Neuron (in vitro differentiated cells): ENCODE data around the gene GABRR2.

Source experiments
- H2AFZ ChIP-seq: one replicate; pipeline ENCODE4 v1.6.1; 2013; ENCODE audit warnings: low read depth, mild to moderate bottlenecking, inconsistent platforms, low read length, moderate library complexity
- H3K27me3 ChIP-seq: one replicate; pipeline ENCODE4 v1.6.1; 2013; ENCODE audit warnings: low read length; ENCODE audit not compliant: insufficient read depth
- H3K36me3 ChIP-seq: one replicate; pipeline ENCODE4 v1.6.1; 2013; ENCODE audit warnings: low read length; ENCODE audit not compliant: insufficient read depth
- H3K4me1 ChIP-seq: one replicate; pipeline ENCODE4 v1.6.1; 2013; ENCODE audit warnings: low read length; ENCODE audit not compliant: insufficient read depth
- H3K4me3 ChIP-seq: 2 replicates; pipeline ENCODE4 v1.5.1; 2013; ENCODE audit warnings: mild to moderate bottlenecking, low read length, moderate library complexity
- H3K9me3 ChIP-seq: one replicate; pipeline ENCODE4 v1.6.1; 2013; ENCODE audit warnings: low read length

Gene GABRR2

DNA sequence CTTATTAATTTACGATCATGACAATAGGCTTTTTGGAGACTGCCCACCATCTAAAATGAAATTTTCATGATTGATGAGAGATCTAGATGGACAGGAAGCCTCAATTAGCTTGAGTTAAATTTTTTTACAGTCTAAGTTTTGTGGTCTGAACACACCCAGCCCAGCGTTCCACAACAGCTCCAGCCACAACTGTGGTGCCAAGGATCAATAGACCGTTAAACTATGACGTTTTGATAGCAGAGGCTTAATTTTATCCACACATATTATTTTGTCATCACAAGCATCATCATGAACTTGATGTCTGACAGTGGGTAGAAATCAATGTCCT is 92.4 kb downstream of the GABRR2 start:
- Histone ChIP-seq H3K27me3 (no peaks in the 10 kb centered on the region), H3K4me1 (no peaks in the 10 kb centered on the region), H3K36me3 (no peaks in the 10 kb centered on the region), H3K4me3 (no peak overlapping the region), H2AFZ (no peak overlapping the region), H3K9me3 (no peaks in the 10 kb centered on the region)

DNA sequence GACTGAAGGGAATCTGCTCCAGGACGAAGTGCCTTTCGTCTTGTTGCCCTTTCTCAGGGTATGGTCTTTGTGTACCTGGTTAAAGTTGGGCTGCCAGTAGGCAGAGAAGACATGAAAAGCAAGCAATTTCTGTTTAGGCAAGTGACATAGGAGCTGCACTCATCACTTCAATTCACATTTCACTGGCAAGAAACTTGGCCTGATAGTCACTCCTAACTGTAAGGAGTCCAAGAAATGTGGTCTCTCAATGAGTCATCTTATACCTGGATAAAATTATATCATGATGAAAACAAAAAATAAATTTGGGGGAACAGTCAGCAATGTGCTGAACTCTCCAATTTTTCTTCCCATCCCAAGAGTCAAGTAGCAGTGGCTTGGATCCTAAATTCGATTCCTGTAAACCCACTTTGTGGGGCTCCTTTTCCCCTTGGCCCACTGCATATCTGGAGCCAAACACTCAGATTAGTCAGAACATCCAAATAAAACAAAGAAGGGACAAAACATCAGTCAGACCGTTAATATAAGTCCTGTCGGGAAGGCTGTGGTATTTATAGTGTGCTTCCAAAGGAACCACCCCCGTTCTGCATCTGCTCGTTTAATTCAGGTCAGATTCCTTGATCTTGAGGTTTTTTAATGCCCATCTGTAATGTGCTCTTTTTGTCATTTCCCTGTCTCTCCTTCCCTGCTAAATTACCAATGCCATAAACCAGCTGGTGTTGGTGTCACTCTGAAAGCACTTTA is 93.0 kb downstream of the GABRR2 start:
- Histone ChIP-seq H3K9me3 (no peaks in the 10 kb centered on the region), H3K4me3 (no peak overlapping the region)

DNA sequence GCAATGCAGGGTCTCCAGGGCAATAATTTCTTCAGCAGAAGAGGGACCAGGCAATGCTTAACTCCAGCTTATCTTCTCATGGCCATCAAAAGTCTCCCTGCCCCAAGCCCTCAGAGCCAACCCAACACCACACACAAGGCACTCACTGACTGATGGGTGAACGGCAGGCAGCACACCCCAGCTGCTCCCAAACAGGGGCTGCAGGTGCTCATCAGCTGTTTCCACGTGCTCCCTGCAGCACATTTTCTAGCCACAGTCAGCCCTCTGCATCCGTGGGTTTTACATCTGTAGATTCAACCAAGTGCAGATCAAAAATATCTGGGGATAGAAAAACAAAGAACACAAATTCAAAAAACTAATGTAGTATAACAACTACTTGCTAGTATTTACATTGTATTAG is 94.0 kb downstream of the GABRR2 start:
- no peak overlapping the region for H3K4me3 ChIP-seq
- no peaks in the 10 kb centered on the region for H3K9me3 ChIP-seq
- no peak overlapping the region for H2AFZ ChIP-seq
- H3K27me3 ChIP-seq: no peaks in the 10 kb centered on the region
- H3K4me1 ChIP-seq: no peaks in the 10 kb centered on the region
- no peaks in the 10 kb centered on the region for H3K36me3 ChIP-seq

More for the DNA sequence above, 93.0 kb downstream of the GABRR2 start:
- no peak overlapping the region for H2AFZ ChIP-seq
- H3K36me3 ChIP-seq: no peaks in the 10 kb centered on the region
- no peaks in the 10 kb centered on the region for H3K27me3 ChIP-seq
- no peaks in the 10 kb centered on the region for H3K4me1 ChIP-seq

DNA sequence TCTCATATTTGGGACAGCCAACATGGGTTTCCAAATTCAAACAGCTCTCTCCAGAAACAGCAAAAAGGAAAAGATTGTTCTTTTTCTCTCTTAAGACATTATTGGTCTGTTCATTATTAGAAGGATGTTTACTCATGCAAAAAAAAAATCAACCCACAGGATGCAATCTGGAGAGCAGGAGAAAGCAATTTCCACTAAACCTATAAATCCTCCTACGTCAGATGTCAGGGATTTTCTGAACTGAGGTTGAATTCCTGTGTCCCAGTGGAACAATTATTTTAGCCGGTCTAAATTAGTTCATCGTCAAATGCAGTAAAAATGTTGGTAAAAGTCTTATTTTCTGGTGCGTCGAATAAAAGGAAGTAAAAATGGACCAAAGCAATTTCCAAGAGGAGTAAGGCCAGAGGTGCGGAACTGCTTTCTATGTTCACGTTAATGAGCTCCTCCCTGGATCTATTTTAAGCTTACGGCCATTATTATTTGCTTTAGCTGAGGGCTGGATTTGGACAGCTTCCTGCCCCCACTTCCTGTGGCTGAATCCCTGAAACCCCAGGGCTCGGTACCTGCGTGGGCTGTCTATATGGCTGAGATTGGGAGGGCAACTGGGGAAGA is 97.7 kb downstream of the GABRR2 start, which contains the start of gene GABRR1:
TSS of gene GABRR1 (minus strand) at position 60 of the 612 bp plus-strand sequence. CDS start at position 24, 36 bp downstream.
- Histone ChIP-seq H3K36me3 (no peaks in the 10 kb centered on the region), H3K27me3 (no peaks in the 10 kb centered on the region), H3K9me3 (no peaks in the 10 kb centered on the region), H2AFZ (no peak within 1 kb of the TSS), H3K4me1 (no peaks in the 10 kb centered on the region), H3K4me3 (no peak within 1 kb of the TSS)

DNA sequence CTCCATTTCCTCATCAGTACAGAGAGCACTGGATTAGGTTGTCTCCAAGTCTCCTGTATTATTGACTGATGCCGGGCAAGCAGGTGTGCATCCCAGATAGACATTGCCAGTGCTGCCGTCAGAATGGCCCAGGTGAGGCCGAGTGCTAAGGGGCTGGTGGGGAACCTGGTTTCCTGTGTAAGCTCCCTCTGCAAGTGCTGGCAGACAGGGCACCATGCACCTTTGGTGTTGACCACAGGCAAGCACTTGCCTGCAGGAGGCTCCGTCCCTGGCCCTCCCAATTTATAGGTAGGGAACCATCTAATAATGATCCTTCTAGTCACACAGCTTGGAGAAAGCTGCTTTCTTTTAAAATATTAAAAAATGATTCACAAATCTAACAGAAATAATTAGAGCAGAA is 98.7 kb downstream of the GABRR2 start:
- H3K9me3 ChIP-seq: no peaks in the 10 kb centered on the region
- H3K36me3 ChIP-seq: no peaks in the 10 kb centered on the region
- no peak overlapping the region for H2AFZ ChIP-seq
- no peaks in the 10 kb centered on the region for H3K4me1 ChIP-seq
- no peak overlapping the region for H3K4me3 ChIP-seq
- no peaks in the 10 kb centered on the region for H3K27me3 ChIP-seq

DNA sequence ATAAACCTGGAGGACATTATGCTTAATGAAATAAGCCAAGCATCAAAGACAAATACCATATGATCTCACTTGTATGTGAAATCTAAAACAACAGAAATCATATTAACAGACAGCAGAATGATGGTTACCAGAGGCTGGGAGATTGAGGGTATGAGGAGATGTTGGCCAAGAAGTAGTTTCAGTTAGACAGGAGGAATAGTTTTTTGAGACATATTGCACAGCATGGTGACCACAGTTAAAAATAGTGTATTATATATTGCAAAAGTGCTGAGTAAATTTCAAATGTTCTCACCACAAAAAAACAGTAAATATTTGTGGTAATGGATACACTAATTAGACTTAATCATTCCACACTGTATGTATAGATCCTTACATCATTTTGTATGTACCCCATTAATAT is 99.7 kb downstream of the GABRR2 start:
- H3K36me3 ChIP-seq: no peaks in the 10 kb centered on the region
- H3K27me3 ChIP-seq: peaks cover 3% of the 10 kb centered on the region
- no peaks in the 10 kb centered on the region for H3K9me3 ChIP-seq
- H2AFZ ChIP-seq: no peak overlapping the region
- H3K4me1 ChIP-seq: no peaks in the 10 kb centered on the region
- H3K4me3 ChIP-seq: no peak overlapping the region

DNA sequence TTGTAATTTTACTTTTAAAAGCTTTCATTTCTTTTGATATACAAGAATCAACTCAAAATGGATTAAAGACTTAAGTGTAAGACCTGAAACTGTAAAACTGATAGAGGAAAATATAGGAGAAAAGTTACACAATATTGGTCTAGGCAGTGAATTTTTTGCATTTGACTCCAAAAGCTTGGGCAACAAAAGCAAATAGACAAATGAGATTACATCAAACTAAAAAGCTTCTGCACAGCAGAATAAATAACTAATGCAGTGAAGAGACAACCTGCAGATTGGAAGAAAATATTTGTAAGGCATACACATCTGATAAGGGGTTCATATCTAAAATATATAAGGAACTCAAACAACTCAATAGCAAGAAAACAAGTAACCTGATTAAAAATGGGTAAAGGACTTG is 100.9 kb downstream of the GABRR2 start:
- no peaks in the 10 kb centered on the region for H3K36me3 ChIP-seq
- no peak overlapping the region for H2AFZ ChIP-seq
- no peak overlapping the region for H3K4me3 ChIP-seq
- no peaks in the 10 kb centered on the region for H3K9me3 ChIP-seq
- peaks cover 3% of the 10 kb centered on the region for H3K27me3 ChIP-seq
- no peaks in the 10 kb centered on the region for H3K4me1 ChIP-seq

DNA sequence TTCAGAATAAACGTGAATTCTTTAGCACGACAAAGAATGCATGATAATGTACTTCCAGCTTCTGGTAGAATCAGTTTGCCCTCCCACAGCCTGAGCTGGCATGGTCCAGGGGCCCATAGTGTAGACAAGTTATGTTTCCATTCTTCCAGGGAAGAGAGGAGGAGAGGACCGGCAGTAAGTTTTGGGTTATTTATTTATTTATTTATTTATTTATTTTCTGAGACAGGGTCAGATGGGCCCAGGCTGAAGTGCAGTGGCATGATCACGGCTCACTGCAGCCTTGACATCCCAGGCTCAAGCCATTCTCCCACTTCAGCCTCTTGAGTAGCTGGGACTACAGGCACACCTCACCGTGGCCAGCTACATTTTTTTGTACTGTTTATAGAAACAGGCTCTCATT is 102.6 kb downstream of the GABRR2 start:
- H2AFZ ChIP-seq: no peak overlapping the region
- no peaks in the 10 kb centered on the region for H3K4me1 ChIP-seq
- H3K36me3 ChIP-seq: no peaks in the 10 kb centered on the region
- H3K9me3 ChIP-seq: no peaks in the 10 kb centered on the region
- H3K27me3 ChIP-seq: peaks cover 3% of the 10 kb centered on the region
- no peak overlapping the region for H3K4me3 ChIP-seq

DNA sequence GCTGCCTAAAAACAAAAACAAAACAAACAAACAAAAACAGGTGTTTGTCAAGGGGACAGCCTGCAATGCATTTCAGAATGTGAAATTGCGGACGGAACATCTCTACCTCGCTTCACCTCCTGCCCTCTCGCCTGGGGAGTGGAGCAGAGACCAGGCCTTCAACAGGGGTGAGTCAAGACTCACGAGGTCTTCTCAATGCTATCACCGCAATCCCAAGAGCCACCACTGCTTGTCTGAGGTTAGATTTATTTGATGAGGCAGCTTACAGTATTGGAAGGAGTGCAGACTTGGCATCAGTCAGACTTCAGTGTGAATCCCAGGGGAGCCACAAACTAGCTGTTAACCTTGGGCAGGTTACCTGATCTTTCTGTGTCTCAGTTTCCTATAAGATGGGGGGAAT is 105.6 kb downstream of the GABRR2 start:
- Histone ChIP-seq H3K27me3 (peaks cover 3% of the 10 kb centered on the region), H3K4me3 (no peak overlapping the region), H3K36me3 (no peaks in the 10 kb centered on the region), H2AFZ (no peak overlapping the region), H3K9me3 (no peaks in the 10 kb centered on the region), H3K4me1 (no peaks in the 10 kb centered on the region)

DNA sequence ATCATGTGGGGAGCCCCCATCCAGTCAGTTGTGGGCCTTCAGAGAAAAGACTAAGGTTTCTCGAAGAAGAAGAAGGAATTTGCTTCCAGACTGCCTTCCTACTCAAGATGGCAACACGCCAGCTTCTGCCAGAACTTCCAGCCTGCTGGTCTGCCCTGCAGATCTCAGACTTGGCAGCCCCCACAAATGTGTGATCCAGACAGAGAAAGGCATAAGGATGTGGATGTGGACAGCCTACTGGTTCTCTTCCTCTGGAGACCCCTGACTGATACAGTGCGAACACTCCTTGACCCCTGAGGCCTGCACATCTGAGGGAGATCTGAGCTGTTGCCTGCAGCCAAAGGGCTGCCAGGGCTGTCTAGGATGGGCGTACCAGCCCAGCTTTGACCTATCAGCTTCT is 106.5 kb downstream of the GABRR2 start:
- H2AFZ ChIP-seq: no peak overlapping the region
- no peaks in the 10 kb centered on the region for H3K36me3 ChIP-seq
- no peaks in the 10 kb centered on the region for H3K4me1 ChIP-seq
- H3K27me3 ChIP-seq: peaks cover 6% of the 10 kb centered on the region
- H3K4me3 ChIP-seq: no peak overlapping the region
- peaks cover 2% of the 10 kb centered on the region for H3K9me3 ChIP-seq
